Measurements from ENCODE around the gene RNF138. TPM values are rescaled to one million over a fixed set of nuclear protein-coding genes. Genes with fewer than 3 reads are reported as not detected.
"Not testable (repeated sequence)": the region's sequence is repeated elsewhere in the genome, so short reads cannot be mapped to it uniquely, and the experiment has no call there.

RNF138 gene
- total RNA-seq, 1 donor from 2014 or later = 18.3 TPM

DNA sequence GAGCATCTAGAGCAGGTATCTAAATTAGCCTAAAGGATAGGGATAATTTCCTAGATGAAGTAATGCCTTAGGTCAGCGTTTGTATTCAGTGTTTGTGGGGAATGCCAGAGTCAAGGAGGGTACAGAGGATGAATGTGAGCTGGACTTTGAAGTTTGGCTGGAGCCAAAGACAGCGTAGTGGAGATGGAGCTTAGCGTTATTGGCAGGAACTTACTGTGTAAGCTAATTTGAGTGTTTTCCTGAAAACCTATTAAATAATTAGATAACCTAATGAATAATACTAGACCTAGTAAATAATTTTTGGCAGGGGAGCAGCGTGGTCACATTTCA is 4.2 kb downstream of the RNF138 start:
- DNase-seq (ENCODE audit: low read depth) = peak; percentile 5

DNA sequence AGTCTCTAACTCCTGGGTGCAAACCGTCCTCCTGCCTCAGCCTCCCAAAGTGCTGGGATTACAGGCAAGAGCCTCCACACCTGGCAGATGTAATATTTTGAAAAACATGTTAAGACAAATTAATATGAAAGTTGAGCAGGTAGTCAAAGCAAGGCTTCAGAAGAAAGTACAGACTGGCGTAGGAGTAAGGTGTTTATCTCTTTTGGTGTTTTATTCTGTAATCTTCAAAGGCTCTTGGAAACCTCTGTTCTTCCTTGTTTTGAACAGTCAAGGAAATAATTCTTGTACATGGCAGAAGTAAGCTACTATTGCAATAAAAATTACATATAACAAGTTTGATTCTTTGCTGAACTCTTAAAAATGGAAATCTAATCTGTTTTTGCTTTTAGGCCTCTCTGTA is 5.3 kb downstream of the RNF138 start:
- DNase-seq (ENCODE audit: low read depth) = no peak

DNA sequence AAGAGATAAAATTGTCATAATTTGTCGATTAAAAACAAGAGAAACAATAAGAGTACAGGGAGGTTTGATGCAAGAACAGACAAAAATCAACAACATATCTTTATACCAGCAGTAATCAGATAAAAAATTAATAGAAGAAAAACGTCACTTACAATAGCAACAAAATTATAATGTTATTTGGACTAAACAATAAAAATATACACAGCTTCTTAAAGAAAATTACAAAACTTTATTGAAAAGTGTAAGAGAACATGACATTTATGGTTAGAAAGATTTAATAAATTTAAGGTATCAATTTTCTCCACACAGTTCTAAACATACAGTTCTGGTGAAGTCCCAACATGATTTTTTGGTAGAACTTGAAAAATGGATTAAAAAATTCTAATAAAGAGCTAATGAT is 12.8 kb downstream of the RNF138 start:
- DNase-seq (ENCODE audit: low read depth) = no peak

DNA sequence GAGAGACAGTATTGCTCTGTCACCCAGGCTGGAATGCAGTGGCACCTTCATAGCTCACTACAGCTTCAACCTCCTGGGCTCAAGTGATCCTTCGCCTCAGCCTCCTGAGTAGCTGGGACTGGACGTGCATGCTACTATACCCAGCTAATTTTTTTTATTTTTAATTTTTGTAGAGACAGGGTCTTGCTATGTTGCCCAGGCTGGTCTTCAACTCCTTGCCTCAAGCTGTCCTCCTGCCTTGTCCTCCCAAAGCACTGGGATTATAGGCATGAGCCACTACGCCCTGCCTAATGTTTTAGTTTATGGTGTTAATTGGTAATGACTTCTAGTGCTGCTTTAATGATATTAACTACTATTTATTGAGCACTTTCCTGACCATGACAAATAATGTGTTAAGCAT is 18.3 kb downstream of the RNF138 start:
- no peak for DNase-seq (ENCODE audit: low read depth)

DNA sequence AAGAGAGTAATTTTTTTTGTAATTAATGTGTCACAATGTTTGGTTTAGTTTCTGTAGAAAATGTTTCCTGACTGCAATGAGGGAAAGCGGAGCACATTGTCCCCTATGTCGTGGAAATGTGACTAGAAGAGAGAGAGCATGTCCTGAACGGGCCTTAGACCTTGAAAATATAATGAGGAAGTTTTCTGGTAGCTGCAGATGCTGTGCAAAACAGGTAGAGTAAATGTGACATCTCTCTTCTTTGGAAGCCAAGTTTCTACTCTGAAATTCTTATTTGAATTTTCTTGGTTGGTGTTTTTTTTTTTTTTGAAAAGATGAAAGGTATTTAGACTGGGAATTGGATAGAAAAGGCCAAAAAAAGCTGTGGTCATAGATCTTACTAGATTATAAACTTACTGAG is 20.0 kb downstream of the RNF138 start:
- DNase-seq (ENCODE audit: low read depth) = no peak

DNA sequence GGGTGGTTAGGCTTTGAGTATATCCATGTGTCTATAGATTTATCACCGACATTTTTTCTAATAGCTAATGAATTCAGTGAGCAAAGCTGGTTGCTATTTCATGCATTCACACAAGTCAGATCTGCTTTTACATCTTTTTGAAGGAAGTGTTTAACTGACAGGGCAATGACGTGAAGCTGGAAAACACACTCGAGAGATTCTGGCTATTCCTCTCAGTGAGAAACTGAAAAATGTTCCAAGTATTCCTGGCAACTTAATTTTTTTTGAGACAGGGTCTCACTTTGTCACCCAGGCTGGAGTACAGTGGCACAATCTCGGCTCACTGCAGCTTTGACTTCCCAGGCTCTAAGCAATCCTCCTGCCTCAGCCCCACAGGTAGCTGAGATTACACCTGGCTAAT is 21.2 kb downstream of the RNF138 start:
- DNase-seq (ENCODE audit: low read depth) = no peak

DNA sequence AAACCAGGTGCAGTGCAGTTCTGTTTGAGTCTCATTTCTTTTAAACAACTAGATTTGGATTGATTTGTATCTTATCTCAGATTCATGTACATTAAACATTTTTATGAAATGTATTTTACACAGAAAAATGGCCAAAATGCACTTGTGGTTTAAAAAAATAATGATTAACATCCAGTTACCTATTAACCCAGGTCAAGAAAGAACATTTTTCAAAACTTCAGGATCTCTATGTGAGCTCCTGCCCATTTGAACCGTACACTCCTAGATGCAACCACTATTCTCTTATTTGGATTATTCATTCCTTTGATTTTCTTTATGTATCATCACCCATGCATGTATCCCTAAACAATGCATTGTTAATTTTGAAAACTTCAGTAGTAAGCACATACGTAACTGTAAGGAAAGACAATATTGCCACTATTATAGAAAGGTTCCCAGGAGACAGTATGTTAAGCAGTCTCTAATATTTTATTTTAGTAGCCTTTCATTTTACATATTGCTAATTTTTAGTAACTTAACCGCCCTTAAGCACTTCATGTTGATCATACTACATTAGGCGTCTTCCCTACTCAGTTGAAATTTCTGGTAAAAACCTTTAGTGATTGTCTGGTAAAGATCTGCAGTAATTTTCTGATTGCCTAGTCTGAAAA is 22.7 kb downstream of the RNF138 start:
- DNase-seq (ENCODE audit: low read depth) = peak; percentile 55

DNA sequence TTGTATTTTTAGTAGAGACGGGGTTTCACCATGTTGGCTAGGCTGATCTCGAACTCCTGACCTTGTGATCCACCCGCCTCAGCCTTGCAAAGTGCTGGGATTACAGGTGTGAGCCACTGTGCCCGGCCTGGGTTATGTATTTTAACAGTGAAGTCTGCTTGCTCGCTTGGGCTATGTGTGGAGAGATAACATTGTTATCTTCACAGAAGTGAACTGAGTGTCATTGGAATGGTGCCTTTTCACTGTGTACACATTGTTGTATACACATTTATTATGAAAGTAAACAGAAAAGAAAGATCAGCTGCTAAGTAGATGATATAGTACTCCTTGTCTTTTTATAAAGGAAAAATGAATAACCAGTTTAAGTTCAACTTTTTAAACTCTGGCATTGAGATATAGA is 30.4 kb downstream of the RNF138 start:
- no peak for DNase-seq (ENCODE audit: low read depth)

DNA sequence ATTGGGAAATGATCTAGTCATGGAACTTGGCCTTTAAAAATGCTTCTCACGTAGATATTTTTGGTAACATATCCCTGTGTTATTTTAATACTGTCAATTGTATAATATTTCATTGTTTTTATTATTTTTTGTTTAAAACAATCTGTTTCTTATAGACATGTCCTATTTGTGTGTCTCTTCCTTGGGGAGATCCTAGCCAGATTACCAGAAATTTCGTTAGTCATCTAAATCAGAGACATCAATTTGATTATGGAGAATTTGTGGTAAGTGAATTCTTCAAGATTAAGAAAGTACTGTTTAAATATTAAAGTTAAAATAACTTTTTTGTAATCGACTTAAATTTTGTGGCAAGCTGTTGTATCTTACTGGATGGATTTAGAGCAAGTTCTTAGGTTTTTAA is 34.9 kb downstream of the RNF138 start:
- no peak for DNase-seq (ENCODE audit: low read depth)

DNA sequence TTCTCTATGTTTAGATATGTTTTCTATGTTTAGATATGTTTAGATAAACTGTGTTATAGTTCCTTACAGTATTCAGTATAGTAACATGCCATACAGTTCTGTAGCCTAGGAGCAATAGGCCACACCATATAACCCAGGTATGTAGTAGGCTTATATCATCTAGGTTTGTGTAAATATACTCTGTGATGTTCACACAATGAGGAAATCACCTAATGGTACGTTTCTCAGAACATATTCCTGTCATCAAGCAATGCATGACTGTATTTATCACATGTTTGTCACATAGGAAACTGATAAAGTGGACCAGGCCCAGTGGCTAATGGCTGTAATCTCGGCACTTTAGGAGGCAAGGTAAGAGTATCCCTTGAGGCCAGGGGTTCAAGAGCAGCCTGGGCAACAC is 44.0 kb downstream of the RNF138 start:
- no peak for DNase-seq (ENCODE audit: low read depth)

DNA sequence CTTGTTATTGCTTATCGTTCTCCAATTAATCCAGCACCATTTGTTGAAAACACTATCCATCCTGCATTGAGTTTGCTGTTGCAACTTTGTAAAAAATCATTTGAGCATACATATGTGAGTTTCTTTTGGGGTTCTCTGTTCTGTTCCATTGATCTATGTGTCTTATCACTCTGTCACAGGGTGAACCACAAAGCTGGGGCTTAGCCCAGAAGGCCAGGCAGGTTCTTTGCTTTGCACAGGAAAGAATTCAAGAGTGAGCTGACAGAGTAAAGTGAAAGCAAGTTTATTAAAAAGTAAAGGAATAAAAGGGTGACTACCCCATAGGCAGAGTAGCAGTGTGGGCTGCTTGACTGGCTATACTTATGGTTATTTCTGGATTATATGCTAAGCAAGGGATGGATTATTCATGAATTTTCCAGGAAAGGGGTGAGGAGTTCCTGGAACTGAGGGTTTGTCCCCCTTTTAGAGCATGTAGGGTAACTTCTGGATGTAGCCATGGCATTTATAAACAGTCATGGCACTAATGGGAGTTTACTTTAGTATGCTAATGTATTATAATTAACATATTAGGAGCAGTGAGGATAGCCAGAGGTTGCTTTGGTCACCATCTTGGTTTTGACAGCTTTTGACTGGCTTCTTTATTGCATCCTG is 46.8 kb downstream of the RNF138 start:
- DNase-seq (ENCODE audit: low read depth) = no peak

DNA sequence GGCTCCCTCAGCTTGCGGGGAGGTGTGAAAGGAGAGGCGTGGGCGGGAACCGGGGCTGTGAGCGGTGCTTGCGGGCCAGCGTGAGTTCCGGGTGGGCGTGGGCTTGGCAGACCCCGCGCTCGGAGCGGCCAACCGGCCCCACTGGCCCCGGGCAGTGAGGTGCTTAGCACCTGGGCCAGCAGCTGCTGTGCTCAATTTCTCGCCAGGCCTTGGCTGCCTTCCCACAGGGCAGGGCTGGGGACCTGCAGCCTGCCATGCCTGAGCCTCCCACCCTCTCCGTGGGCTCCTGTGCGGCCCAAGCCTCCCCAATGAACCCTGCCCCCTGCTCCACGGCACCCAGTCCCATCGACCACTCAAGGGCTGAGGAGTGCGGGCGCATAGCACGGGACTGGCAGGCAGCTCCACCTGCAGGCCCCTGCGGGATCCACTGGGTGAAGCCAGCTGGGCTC is 48.2 kb downstream of the RNF138 start:
- no peak for DNase-seq (ENCODE audit: low read depth)

DNA sequence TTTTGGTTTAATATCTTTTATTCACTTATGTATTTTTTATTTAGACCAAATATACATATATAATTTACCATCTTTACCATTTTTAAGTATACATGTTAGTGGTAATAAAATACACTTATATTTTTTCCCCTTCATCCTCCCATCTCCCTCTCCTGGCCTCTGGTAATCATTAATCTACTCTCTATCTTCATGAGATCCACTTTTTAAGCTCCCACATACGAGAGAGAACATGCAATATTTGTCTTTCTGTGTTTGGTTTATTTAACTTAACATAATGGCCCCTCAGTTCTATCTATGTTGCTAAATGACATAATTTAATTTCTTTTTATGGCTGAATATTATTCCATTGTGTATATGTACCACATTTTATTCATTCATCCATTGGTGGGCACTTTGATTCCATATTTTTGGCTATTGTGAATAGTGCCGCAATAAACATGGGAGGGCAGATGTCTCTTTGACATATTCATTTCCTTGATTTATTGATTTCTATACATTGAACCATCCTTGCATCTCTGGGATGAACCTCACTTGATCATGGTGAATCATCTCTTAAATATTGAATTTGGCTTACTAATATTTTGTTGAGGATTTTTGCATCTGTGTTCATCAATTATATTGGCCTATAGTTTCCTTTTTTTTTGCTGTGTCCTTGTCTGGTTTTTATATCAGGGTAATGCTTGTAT is 56.7 kb downstream of the RNF138 start:
- DNase-seq (ENCODE audit: low read depth) = no peak

DNA sequence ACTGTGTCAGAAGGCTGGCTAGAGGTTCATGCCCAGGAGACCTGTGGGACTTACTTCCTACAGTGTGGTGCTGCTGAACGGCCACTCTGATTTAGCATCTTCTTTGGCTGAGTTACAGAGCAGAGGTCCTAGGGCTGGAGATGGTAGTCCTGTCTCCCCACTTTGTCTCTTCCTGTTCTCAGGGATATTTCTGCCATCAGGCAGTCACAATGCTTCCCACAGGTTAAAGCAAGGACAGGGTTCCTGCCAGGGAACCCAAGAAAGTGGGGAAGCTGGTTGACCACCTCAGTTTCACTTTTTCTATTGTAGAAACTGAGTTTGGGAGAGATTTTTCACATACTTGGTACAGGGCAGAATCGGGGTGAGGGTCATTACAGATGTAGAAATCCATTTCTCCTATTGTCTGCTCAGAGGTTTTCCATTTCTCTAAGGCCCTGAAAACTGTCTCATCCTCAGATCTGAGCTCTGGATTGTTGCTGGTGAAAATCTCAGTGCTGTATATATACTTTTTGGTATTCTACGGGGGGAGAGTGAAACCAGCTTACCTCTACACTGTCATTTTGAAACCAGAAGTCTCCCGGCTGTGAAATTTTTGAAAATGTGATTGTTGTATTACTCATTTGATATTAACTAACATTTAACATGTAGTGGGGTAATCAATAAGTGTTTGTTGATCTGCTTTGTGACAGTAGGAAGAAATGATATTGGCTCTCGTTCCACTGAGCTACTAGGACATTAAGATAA is 61.2 kb downstream of the RNF138 start:
- DNase-seq (ENCODE audit: low read depth) = no peak

DNA sequence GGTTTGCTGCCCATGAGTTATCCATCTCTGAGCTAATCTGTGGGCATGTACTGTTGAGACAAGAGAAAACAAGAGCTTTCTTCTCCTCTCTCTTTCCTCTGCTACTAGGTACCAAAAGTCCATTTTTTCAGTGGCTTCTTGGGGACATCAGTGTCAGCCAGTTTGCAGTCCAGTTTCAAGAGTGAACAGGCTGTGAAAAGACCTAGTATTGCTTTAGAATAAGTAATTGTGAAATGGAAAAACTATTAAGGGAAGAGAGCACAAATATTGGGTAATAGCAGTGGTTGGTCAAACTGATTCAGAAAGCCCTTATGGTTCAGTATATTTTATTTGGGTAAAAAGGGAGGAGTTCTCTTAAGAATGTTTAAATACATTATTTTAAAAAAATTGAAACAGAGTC is 65.2 kb downstream of the RNF138 start:
- no peak for DNase-seq (ENCODE audit: low read depth)

DNA sequence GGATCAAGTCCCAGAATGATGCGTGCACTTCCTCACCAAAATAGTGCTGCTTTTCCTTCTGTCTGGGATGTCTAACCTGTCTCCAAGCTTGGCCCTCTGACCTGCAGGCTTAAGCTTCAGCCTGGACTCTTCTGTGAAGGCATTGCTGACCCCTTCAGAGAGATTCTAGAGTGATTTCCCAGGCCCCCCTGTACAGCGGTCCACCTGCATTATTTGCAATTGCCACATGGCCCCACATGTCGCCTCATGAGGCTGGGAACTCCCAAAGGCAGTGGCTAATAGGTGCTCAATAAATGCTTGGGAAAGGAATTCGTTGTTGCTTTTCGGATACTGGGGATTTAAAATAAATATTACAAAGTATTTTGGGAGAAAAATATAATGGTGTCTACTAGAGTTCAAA is 65.9 kb downstream of the RNF138 start:
- DNase-seq (ENCODE audit: low read depth) = no peak

DNA sequence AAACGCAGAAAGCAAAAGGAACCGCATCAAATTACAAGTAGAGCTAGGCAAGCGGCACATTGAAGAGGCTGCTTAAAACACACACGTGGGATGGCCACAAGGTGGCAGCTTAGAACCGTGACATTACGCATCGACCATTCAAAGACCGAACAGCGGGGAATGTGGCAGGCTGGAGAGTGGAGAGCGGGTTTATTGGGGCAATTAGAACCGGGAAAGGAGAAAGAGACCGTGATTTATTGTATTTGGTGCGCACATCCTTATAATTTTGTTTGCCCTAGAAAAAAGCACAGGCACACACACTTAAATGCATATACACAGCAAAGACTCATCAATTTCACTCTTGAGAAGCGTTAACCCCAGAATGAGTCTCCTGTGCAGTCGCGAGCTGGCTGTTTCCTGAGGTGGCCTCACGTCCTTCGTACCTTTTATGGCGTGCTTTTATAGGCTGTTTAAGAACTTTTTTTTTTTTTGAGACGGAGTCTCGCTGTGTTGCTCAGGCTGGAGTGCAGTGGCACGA is 66.5 kb downstream of the RNF138 start:
- DNase-seq (ENCODE audit: low read depth) = peak; percentile 86

DNA sequence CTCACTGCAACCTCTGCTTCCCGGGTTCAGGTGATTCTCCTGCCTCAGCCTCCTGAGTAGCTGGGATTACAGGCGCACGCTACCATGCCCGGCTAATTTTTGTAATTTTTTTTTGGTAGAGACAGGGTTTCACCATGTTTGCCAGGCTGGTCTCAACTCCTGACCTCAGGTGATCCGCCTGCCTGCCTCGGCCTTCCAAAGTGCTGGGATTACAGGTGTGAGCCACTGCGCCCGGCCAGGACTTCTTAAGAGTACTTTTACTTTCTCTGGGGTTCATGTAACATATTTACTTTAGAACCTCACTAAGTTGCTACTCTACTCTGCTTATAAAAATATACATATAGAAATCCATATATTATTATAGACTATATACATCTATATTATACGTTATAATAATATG is 67.0 kb downstream of the RNF138 start:
- not testable (repeated sequence) for DNase-seq (ENCODE audit: low read depth)

DNA sequence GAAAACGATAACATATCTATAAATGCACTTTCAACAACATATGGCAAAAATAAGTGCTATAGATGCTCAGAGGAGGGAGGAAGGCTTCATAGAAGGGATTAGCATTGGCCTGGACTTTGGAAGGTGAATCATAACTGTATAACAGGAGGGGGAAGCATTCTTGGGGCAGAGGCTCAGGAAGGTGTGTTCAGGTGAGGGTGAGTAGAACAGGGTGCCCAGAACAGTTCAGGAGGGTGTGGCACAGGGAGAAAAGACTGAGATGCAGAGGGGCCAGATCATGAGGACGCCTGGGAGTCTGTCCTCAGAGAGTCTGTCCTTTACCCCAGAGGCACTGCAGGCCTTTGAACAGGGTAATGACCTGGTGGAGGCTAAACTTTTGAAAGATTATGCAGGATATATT is 68.9 kb downstream of the RNF138 start:
- DNase-seq (ENCODE audit: low read depth) = no peak

DNA sequence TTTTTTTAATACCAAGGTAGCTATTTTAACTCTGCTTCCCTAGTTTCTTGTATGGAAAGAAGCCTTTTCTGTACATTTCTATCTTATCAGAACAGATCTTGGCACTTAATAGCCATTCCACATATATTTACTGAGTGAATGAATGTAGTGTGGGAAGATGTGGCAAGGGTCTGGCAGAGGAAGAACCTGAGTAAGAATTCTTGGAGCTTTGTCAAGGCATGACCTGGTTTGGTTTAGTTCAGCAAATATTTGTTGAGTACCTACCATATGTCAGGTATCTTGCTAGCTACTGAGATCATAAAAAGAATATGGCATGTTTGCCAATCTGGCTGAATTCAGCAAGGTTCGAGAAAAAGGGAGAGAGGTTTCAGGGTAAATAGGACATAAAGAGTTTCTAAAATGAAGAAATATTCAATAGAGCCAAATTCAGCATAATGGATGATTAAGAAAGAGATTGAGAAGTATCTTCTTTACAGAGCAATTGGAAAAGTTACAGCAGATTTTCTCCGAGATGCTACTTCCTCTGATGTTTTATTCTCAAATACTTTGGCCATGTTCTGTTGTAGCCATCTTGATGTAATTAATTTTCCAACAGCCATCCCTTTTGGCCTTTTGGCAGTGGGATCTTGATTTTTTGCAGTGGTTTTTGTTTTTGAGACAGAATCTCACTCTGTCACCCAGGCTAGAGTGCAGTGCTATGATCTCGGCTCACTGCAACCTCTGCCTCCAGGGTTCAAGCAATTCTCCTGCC is 76.5 kb downstream of the RNF138 start:
- DNase-seq (ENCODE audit: low read depth) = no peak

DNA sequence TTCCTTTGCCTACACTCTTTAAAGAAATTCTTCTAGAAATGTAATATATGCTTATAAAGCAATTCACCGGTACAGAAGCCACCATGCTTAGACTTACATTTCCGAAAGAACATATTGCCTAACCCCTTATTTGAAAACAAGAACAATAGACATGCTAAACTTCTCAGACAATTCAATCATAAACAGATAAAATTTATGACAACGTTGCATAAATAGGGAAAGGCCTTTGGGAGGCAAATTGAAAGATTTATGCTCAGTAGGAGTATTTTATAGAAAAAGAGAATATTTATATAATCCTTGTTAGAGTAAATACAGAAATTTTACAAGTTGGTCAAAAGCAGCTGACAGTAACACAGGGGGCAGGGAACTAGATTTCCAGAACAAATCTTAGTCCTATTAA is 82.0 kb downstream of the RNF138 start:
- no peak for DNase-seq (ENCODE audit: low read depth)

DNA sequence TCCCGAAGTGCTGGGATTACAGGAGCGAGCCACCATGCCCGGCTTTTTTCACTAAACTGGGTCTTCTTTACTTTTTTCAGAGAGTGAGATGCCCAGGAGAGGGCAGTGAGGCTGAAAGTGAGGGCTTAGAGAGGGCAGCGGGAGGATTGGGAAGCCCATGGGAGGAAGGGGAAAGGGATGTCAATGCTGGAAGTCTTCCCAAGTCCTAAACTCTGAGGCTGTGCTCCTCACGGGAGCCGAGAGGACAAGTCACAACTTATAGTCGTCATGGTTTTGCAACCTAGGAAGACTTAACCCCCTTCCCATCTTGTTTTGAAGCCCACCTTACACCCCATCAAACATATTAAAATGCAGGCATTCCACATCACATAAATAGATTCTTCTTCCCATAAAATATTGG is 83.0 kb downstream of the RNF138 start:
- DNase-seq (ENCODE audit: low read depth) = no peak

All from renal cortical epithelial cell (primary cell).